H9 (cell line): ENCODE results near the gene PPP1R12A. TPM values are rescaled to one million over a fixed set of nuclear protein-coding genes. Genes with fewer than 3 reads are reported as not detected.

ENCODE experiments used
- DNase-seq: peaks from one replicate; pipeline ENCODE4 v3.0.0-alpha.2; 2017
- H2AFZ ChIP-seq: one replicate; pipeline ENCODE4 v1.6.1; 2013; ENCODE audit warnings: mild to moderate bottlenecking, low read length, control low read depth, moderate library complexity
- H2AK5ac ChIP-seq: 2 replicates; pipeline ENCODE4 v1.6.1; 2013; ENCODE audit warnings: low read length, control low read depth, mixed read lengths; ENCODE audit not compliant: insufficient read length
- H2BK120ac ChIP-seq: one replicate; pipeline ENCODE4 v1.6.1; 2013; ENCODE audit warnings: low read depth, mild to moderate bottlenecking, low read length, control low read depth, inconsistent platforms; ENCODE audit not compliant: poor library complexity, severe bottlenecking
- H2BK12ac ChIP-seq: 2 replicates; pipeline ENCODE4 v1.6.1; 2013; ENCODE audit warnings: low read length, control low read depth, mixed read lengths, low read depth; ENCODE audit not compliant: insufficient read length
- H2BK15ac ChIP-seq: 2 replicates; pipeline ENCODE4 v1.6.1; 2013; ENCODE audit warnings: low read depth, low read length, control low read depth
- H2BK20ac ChIP-seq: one replicate; pipeline ENCODE4 v1.6.1; 2013; ENCODE audit warnings: low read depth, mild to moderate bottlenecking, low read length, control low read depth, inconsistent platforms; ENCODE audit not compliant: poor library complexity, severe bottlenecking
- H2BK5ac ChIP-seq: 2 replicates; pipeline ENCODE4 v1.6.1; 2013; ENCODE audit warnings: low read length, control low read depth, mixed read lengths; ENCODE audit not compliant: insufficient read length
- H3K14ac ChIP-seq: 2 replicates; pipeline ENCODE4 v1.6.1; 2013; ENCODE audit warnings: low read length, control low read depth; ENCODE audit not compliant: insufficient read depth
- H3K18ac ChIP-seq: 2 replicates; pipeline ENCODE4 v1.6.1; 2013; ENCODE audit warnings: low read depth, mild to moderate bottlenecking, mixed read lengths, low read length, control low read depth; ENCODE audit not compliant: insufficient read length
- H3K23ac ChIP-seq: 2 replicates; pipeline ENCODE4 v1.6.1; 2013; ENCODE audit warnings: low read length, control low read depth, mixed read lengths, low read depth; ENCODE audit not compliant: insufficient read length
- H3K23me2 ChIP-seq: 2 replicates; pipeline ENCODE4 v1.6.1; 2013; ENCODE audit warnings: low read depth, mild to moderate bottlenecking, mixed read lengths, low read length, control low read depth; ENCODE audit not compliant: insufficient read length, poor library complexity, severe bottlenecking
- H3K27ac ChIP-seq: 2 replicates; pipeline ENCODE4 v1.5.1; 2013; ENCODE audit warnings: low read length, control low read depth, mixed read lengths, low read depth; ENCODE audit not compliant: insufficient read length
- H3K27me3 ChIP-seq: 2 replicates; pipeline ENCODE4 v1.6.1; 2013; ENCODE audit warnings: low read length, control low read depth, inconsistent platforms; ENCODE audit not compliant: insufficient read depth
- H3K4ac ChIP-seq: 2 replicates; pipeline ENCODE4 v1.6.1; 2013; ENCODE audit warnings: low read depth, mild to moderate bottlenecking, control low read depth, inconsistent platforms, low read length, moderate library complexity
- H3K4me1 ChIP-seq: 2 replicates; pipeline ENCODE4 v1.6.1; 2013; ENCODE audit warnings: low read length, control low read depth, inconsistent platforms; ENCODE audit not compliant: insufficient read depth
- H3K4me2 ChIP-seq: 2 replicates; pipeline ENCODE4 v1.6.1; 2013; ENCODE audit warnings: low read length, control low read depth, mixed read lengths; ENCODE audit not compliant: insufficient read length, insufficient read depth
- H3K56ac ChIP-seq: 2 replicates; pipeline ENCODE4 v1.6.1; 2013; ENCODE audit warnings: low read depth, mild to moderate bottlenecking, mixed read lengths, low read length, control low read depth; ENCODE audit not compliant: insufficient read length
- H3K79me1 ChIP-seq: 2 replicates; pipeline ENCODE4 v1.6.1; 2013; ENCODE audit warnings: low read depth, mild to moderate bottlenecking, moderate library complexity, low read length, control low read depth, inconsistent platforms; ENCODE audit not compliant: insufficient read depth, poor library complexity, severe bottlenecking
- H3K79me2 ChIP-seq: 2 replicates; pipeline ENCODE4 v1.6.1; 2013; ENCODE audit warnings: low read length, control low read depth, inconsistent platforms; ENCODE audit not compliant: insufficient read depth
- H3K9ac ChIP-seq: 2 replicates; pipeline ENCODE4 v1.6.1; 2013; ENCODE audit warnings: low read length, control low read depth, mixed read lengths; ENCODE audit not compliant: insufficient read length; ENCODE audit errors: extremely low read depth
- H3K9me3 ChIP-seq: one replicate; pipeline ENCODE4 v1.6.1; 2013; ENCODE audit warnings: low read depth, low read length, inconsistent platforms; ENCODE audit not compliant: control insufficient read depth
- H3T11ph ChIP-seq: one replicate; pipeline ENCODE4 v1.6.1; 2013; ENCODE audit warnings: mild to moderate bottlenecking, low read length, control low read depth, inconsistent platforms
- H4K20me1 ChIP-seq: one replicate; pipeline ENCODE4 v1.6.1; 2013; ENCODE audit not compliant: control insufficient read depth, insufficient read length, insufficient read depth
- H4K5ac ChIP-seq: 2 replicates; pipeline ENCODE4 v1.6.1; 2013; ENCODE audit warnings: low read depth, mild to moderate bottlenecking, mixed read lengths, low read length, control low read depth; ENCODE audit not compliant: insufficient read length
- H4K8ac ChIP-seq: replicated peaks from 2 replicates; pipeline ENCODE4 v1.6.1; 2013; ENCODE audit warnings: low read length, control low read depth, mixed read lengths, low read depth; ENCODE audit not compliant: insufficient read length
- H4K91ac ChIP-seq: 2 replicates; pipeline ENCODE4 v1.6.1; 2013; ENCODE audit warnings: low read depth, mild to moderate bottlenecking, moderate library complexity, mixed read lengths, low read length, control low read depth; ENCODE audit not compliant: insufficient read length
- H3K27ac Mint-ChIP-seq, 3 experiments: 2 replicates in 2 of 3; 3 replicates in 1 of 3; pipeline ENCODE4 v1.8.0; 2020 to 2021; ENCODE audit warnings: mixed read lengths in 3 of 3, mild to moderate bottlenecking in 1 of 3, moderate library complexity in 1 of 3
- H3K27me3 Mint-ChIP-seq: 2 replicates; pipeline ENCODE4 v1.8.0; 2021; ENCODE audit warnings: low read depth, mild to moderate bottlenecking, moderate library complexity, mixed read lengths
- H3K36me3 Mint-ChIP-seq, 3 experiments: 2 replicates in 2 of 3; 3 replicates in 1 of 3; pipeline ENCODE4 v1.8.0; 2020 to 2021; ENCODE audit warnings: low read depth in 3 of 3, mixed read lengths in 3 of 3; ENCODE audit not compliant: insufficient read depth in 1 of 3
- H3K4me1 Mint-ChIP-seq, 2 experiments: 2 replicates each; pipeline ENCODE4 v1.8.0; 2020; ENCODE audit warnings: mixed read lengths in 2 of 2
- H3K4me3 Mint-ChIP-seq, 2 experiments: 2 replicates in 1 of 2; 3 replicates in 1 of 2; pipeline ENCODE4 v1.8.0; 2020 to 2021; ENCODE audit warnings: mild to moderate bottlenecking in 2 of 2, mixed read lengths in 2 of 2, moderate library complexity in 1 of 2
- H3K9me3 Mint-ChIP-seq, 2 experiments: 2 replicates in 1 of 2; 3 replicates in 1 of 2; pipeline ENCODE4 v1.8.0; 2020; ENCODE audit warnings: mild to moderate bottlenecking in 2 of 2, mixed read lengths in 2 of 2, moderate library complexity in 1 of 2
- WGBS: extraction: QIAGEN DNeasy Blood & Tissue Kit; methylation state at CpG from one replicate; pipeline ENCODE4 v1.1.7; 2013; ENCODE audit warnings: missing lambda C conversion rate, low lambda C conversion rate, mixed read lengths; ENCODE audit not compliant: insufficient read length; ENCODE audit errors: extremely low coverage; 5-methylcytosine and 5-hydroxymethylcytosine counted together
- total RNA-seq: library from RNA; stranded (reverse); gene quantifications from 2 replicates; pipeline ENCODE4 v1.2.1, GENCODE V29; 2021
- TF ChIP-seq, protein P1 (sequence below): fragments of 200-600 bp; sonication (generic); conservative IDR thresholded peaks from 3 replicates; pipeline ENCODE4 v1.8.0; 2021; ENCODE audit warnings: antibody characterized with exemption, mild to moderate bottlenecking

Gene PPP1R12A
- total RNA-seq, 1 experiment from 2014 or later: 93.5 TPM

DNA sequence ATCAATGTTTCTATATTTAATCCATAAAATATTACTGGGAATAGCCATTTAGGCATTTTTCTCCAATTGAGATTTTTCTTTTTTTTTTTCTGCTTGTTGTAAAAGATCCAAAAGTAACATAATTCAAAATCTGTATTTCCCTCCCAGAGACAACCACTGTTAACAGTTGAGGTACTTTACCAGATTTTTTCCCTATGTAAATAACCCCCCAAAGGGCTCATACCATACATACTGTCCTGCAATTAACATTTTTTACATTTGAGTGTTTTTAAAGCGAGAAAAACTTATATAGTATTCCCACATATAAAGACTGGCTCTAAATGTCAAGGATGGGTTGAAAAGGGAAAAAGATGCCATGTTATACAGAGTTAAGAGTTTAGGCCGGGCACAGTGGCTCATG, 18.1 kb downstream of the PPP1R12A start:
- Histone ChIP-seq H4K91ac (no peak overlapping the region), H3K9ac (no peak overlapping the region), H3K23me2 (no peaks in the 10 kb centered on the region), H3K18ac (no peak overlapping the region), H2AK5ac (no peak overlapping the region), H3K56ac (no peak overlapping the region), H3K9me3 (no peaks in the 10 kb centered on the region), H3K27me3 (no peaks in the 10 kb centered on the region), H3K4me1 (no peaks in the 10 kb centered on the region; the same call in 1 of the 2 replicates), H4K20me1 (no peaks in the 10 kb centered on the region), H2BK120ac (no peak overlapping the region), H3K4me2 (no peak overlapping the region), H3K4ac (no peak overlapping the region), H3K27ac (no peak overlapping the region), H2BK20ac (no peak overlapping the region), H4K8ac (no peak overlapping the region), H2BK5ac (no peak overlapping the region), H3K23ac (no peak overlapping the region), H3T11ph (no peak overlapping the region), H3K79me1 (peaks cover 11% of the 10 kb centered on the region), H2BK15ac (no peak overlapping the region), H2AFZ (no peak overlapping the region), H4K5ac (no peak overlapping the region), H3K14ac (no peak overlapping the region), H2BK12ac (no peak overlapping the region), H3K79me2 (peaks cover 36% of the 10 kb centered on the region; the same call in 1 of the 2 replicates)
- no peak overlapping the region for H3K4me3 Mint-ChIP-seq
- H3K27me3 Mint-ChIP-seq: no peaks in the 10 kb centered on the region
- no peaks in the 10 kb centered on the region for H3K9me3 Mint-ChIP-seq
- DNase-seq: no peak
- WGBS: no CpG with 5 or more reads among the region's 2 CpGs
- H3K27ac Mint-ChIP-seq: no peak overlapping the region
- TF ChIP-seq, protein P1, sequence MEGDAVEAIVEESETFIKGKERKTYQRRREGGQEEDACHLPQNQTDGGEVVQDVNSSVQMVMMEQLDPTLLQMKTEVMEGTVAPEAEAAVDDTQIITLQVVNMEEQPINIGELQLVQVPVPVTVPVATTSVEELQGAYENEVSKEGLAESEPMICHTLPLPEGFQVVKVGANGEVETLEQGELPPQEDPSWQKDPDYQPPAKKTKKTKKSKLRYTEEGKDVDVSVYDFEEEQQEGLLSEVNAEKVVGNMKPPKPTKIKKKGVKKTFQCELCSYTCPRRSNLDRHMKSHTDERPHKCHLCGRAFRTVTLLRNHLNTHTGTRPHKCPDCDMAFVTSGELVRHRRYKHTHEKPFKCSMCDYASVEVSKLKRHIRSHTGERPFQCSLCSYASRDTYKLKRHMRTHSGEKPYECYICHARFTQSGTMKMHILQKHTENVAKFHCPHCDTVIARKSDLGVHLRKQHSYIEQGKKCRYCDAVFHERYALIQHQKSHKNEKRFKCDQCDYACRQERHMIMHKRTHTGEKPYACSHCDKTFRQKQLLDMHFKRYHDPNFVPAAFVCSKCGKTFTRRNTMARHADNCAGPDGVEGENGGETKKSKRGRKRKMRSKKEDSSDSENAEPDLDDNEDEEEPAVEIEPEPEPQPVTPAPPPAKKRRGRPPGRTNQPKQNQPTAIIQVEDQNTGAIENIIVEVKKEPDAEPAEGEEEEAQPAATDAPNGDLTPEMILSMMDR: no peak
- H3K4me1 Mint-ChIP-seq: peaks cover 20 to 29% of the 10 kb centered on the region in 2 experiments
- H3K36me3 Mint-ChIP-seq: no peaks in the 10 kb centered on the region; a peak in 1 of 7 replicates
